DOHH2 (cell line): Measurements from ENCODE around the gene SNRNP25.
A peak's percentile ranks its signal among the peaks of the same experiment; 100 is the strongest.

Experiments used
- H3F3A ChIP-seq: fragments of 200-600 bp; sonication (generic), shearing (Covaris generic); 2 replicates; pipeline ENCODE4 v1.6.0; 2016; ENCODE audit warnings: antibody characterized with exemption, mild to moderate bottlenecking; ENCODE audit not compliant: control insufficient read depth, insufficient read depth
- H3K27ac ChIP-seq: fragments of 200-600 bp; sonication (generic); 2 replicates; pipeline ENCODE4 v1.5.1; 2014; ENCODE audit warnings: low read depth, mild to moderate bottlenecking, low read length, moderate library complexity
- H3K27me3 ChIP-seq: fragments of 200-600 bp; sonication (generic); 2 replicates; pipeline ENCODE4 v1.6.1; 2014; ENCODE audit warnings: mild to moderate bottlenecking, low read length, mixed read lengths; ENCODE audit not compliant: control insufficient read depth
- H3K36me3 ChIP-seq: fragments of 200-600 bp; sonication (generic); 2 replicates; pipeline ENCODE4 v1.6.1; 2014; ENCODE audit warnings: mild to moderate bottlenecking, low read length, moderate library complexity, mixed read lengths; ENCODE audit not compliant: control insufficient read depth
- H3K4me1 ChIP-seq: fragments of 200-600 bp; sonication (generic); 2 replicates; pipeline ENCODE4 v1.6.1; 2014; ENCODE audit warnings: mild to moderate bottlenecking, low read length, mixed read lengths; ENCODE audit not compliant: control insufficient read depth
- H3K4me2 ChIP-seq: fragments of 200-600 bp; sonication (generic); 2 replicates; pipeline ENCODE4 v1.6.0; 2014; ENCODE audit warnings: mild to moderate bottlenecking, low read length, moderate library complexity
- H3K4me3 ChIP-seq: fragments of 200-600 bp; sonication (generic); 2 replicates; pipeline ENCODE4 v1.5.1; 2014; ENCODE audit warnings: mild to moderate bottlenecking, low read length, mixed read lengths
- H3K79me2 ChIP-seq: fragments of 200-600 bp; sonication (generic); 2 replicates; pipeline ENCODE4 v1.6.1; 2014; ENCODE audit warnings: mild to moderate bottlenecking, low read length, mixed read lengths; ENCODE audit not compliant: control insufficient read depth
- H3K9me2 ChIP-seq: fragments of 200-600 bp; sonication (generic); replicated peaks from 2 replicates; pipeline ENCODE4 v1.6.1; 2014; ENCODE audit warnings: mild to moderate bottlenecking, low read length, mixed read lengths; ENCODE audit not compliant: control insufficient read depth
- H3K9me3 ChIP-seq: fragments of 200-600 bp; sonication (generic); 2 replicates; pipeline ENCODE4 v1.6.1; 2014; ENCODE audit warnings: antibody characterized with exemption, low read length, mixed read lengths; ENCODE audit not compliant: control insufficient read depth, insufficient read depth
- H4K20me1 ChIP-seq: fragments of 200-600 bp; sonication (generic); 2 replicates; pipeline ENCODE4 v1.6.0; 2014; ENCODE audit warnings: low read depth, mild to moderate bottlenecking, antibody characterized with exemption, low read length, moderate library complexity; ENCODE audit not compliant: control insufficient read depth, insufficient read depth
- CTCF ChIP-seq: fragments of 200-600 bp; sonication (generic); IDR thresholded peaks from one replicate; pipeline ENCODE4 v1.5.1; 2014; ENCODE audit warnings: antibody characterized with exemption, mild to moderate bottlenecking, low read depth, low read length; ENCODE audit not compliant: poor library complexity, severe bottlenecking
- EZH2phosphoT487 ChIP-seq: fragments of 200-600 bp; sonication (generic); IDR thresholded peaks from 2 replicates; pipeline ENCODE4 v1.6.1; 2017; ENCODE audit warnings: borderline replicate concordance, mild to moderate bottlenecking, antibody characterized with exemption, low read length, moderate library complexity, mixed read lengths

The SNRNP25 gene

GRCh38 chr16:96935-97381 lies 43.3 kb downstream of the SNRNP25 start:
- Histone ChIP-seq H3K79me2 (no peaks in the 10 kb centered on the region), H3F3A (no peaks in the 10 kb centered on the region), H3K4me2 (no peak overlapping the region)

GRCh38 chr16:97822-98221 lies 44.2 kb downstream of the SNRNP25 start:
- Histone ChIP-seq H3K9me3 (no peaks in the 10 kb centered on the region), H3K4me2 (no peak overlapping the region), H3K4me1 (peaks cover 6% of the 10 kb centered on the region; the same call in 1 of the 2 replicates), H3K36me3 (peaks cover 18% of the 10 kb centered on the region), H3K9me2 (no peaks in the 10 kb centered on the region), H3K27me3 (no peaks in the 10 kb centered on the region), H3K4me3 (no peak overlapping the region), H3K79me2 (no peaks in the 10 kb centered on the region), H3F3A (no peaks in the 10 kb centered on the region), H4K20me1 (no peaks in the 10 kb centered on the region), H3K27ac (no peak overlapping the region)
- no peak for TF ChIP-seq EZH2phosphoT487
- TF ChIP-seq CTCF = no peak

More at GRCh38 chr16:96935-97381, 43.3 kb downstream of the SNRNP25 start:
- Histone ChIP-seq H3K27ac (no peak overlapping the region), H3K9me2 (no peaks in the 10 kb centered on the region), H4K20me1 (no peaks in the 10 kb centered on the region), H3K4me3 (no peak overlapping the region), H3K27me3 (no peaks in the 10 kb centered on the region), H3K36me3 (peaks cover 19% of the 10 kb centered on the region), H3K9me3 (no peaks in the 10 kb centered on the region), H3K4me1 (peaks cover 6% of the 10 kb centered on the region; the same call in 1 of the 2 replicates)
- TF ChIP-seq CTCF (peak; percentile 100), EZH2phosphoT487 (no peak)

- Histone ChIP-seq H3K36me3 (peaks cover 32% of the 10 kb centered on the region), H3K4me2 (no peak overlapping the region), H3K4me1 (peaks cover 6% of the 10 kb centered on the region; the same call in 1 of the 2 replicates), H3K9me3 (no peaks in the 10 kb centered on the region), H3K27ac (no peak overlapping the region), H3K79me2 (no peaks in the 10 kb centered on the region), H4K20me1 (no peaks in the 10 kb centered on the region), H3F3A (no peaks in the 10 kb centered on the region), H3K4me3 (no peak overlapping the region), H3K9me2 (no peaks in the 10 kb centered on the region), H3K27me3 (no peaks in the 10 kb centered on the region)
- TF ChIP-seq CTCF = no peak
- no peak for TF ChIP-seq EZH2phosphoT487
These were observed 47.4 kb downstream of the SNRNP25 start for GRCh38 chr16:100989-101388.

- H3K27me3 ChIP-seq = no peaks in the 10 kb centered on the region
- H3K9me3 ChIP-seq = no peaks in the 10 kb centered on the region
- no peak overlapping the region for H3K4me2 ChIP-seq
- H3K4me1 ChIP-seq = peaks cover 6% of the 10 kb centered on the region; the same call in 1 of the 2 replicates
- no peak overlapping the region for H3K27ac ChIP-seq
- no peaks in the 10 kb centered on the region for H3F3A ChIP-seq
- H4K20me1 ChIP-seq = no peaks in the 10 kb centered on the region
- H3K36me3 ChIP-seq = peaks cover 28% of the 10 kb centered on the region
- TF ChIP-seq EZH2phosphoT487 (no peak), CTCF (no peak)
- no peak overlapping the region for H3K4me3 ChIP-seq
- no peaks in the 10 kb centered on the region for H3K79me2 ChIP-seq
- H3K9me2 ChIP-seq = no peaks in the 10 kb centered on the region
These were observed 48.0 kb downstream of the SNRNP25 start for GRCh38 chr16:101586-101985.
